SU-DHL-6 (cell line): Measurements from ENCODE around the gene NPIPA7.
"Not testable (repeated sequence)": the region's sequence is repeated elsewhere in the genome, so short reads cannot be mapped to it uniquely, and the experiment has no call there.

Experiments used
- CTCF ChIP-seq: fragments of 200-600 bp; sonication (generic); IDR thresholded peaks from one replicate; pipeline ENCODE4 v1.5.1; 2017; ENCODE audit warnings: antibody characterized with exemption, mild to moderate bottlenecking, low read length, moderate library complexity; ENCODE audit not compliant: insufficient read depth, poor library complexity, severe bottlenecking
- EZH2phosphoT487 ChIP-seq: fragments of 200-600 bp; sonication (generic), shearing (Covaris generic); conservative IDR thresholded peaks from 2 replicates; pipeline ENCODE4 v1.6.1; 2018; ENCODE audit warnings: mild to moderate bottlenecking, antibody characterized with exemption, low read length, moderate library complexity, mixed read lengths

- TF ChIP-seq CTCF, EZH2phosphoT487: not testable (repeated sequence)
Observed at GRCh38 chr16:16431135-16431534, 52.2 kb downstream of the NPIPA7 start.
